SH-SY5Y (cell line): Measurements from ENCODE around the gene UBL7.

Source experiments
- GATA2 ChIP-seq: IDR thresholded peaks from 2 replicates; pipeline ENCODE4 v1.6.1; 2011; ENCODE audit warnings: mild to moderate bottlenecking, low read depth, low read length
- GATA3 ChIP-seq: IDR thresholded peaks from 2 replicates; pipeline ENCODE4 v1.6.1; 2011; ENCODE audit warnings: low read depth, mild to moderate bottlenecking, low read length, moderate library complexity

DNA sequence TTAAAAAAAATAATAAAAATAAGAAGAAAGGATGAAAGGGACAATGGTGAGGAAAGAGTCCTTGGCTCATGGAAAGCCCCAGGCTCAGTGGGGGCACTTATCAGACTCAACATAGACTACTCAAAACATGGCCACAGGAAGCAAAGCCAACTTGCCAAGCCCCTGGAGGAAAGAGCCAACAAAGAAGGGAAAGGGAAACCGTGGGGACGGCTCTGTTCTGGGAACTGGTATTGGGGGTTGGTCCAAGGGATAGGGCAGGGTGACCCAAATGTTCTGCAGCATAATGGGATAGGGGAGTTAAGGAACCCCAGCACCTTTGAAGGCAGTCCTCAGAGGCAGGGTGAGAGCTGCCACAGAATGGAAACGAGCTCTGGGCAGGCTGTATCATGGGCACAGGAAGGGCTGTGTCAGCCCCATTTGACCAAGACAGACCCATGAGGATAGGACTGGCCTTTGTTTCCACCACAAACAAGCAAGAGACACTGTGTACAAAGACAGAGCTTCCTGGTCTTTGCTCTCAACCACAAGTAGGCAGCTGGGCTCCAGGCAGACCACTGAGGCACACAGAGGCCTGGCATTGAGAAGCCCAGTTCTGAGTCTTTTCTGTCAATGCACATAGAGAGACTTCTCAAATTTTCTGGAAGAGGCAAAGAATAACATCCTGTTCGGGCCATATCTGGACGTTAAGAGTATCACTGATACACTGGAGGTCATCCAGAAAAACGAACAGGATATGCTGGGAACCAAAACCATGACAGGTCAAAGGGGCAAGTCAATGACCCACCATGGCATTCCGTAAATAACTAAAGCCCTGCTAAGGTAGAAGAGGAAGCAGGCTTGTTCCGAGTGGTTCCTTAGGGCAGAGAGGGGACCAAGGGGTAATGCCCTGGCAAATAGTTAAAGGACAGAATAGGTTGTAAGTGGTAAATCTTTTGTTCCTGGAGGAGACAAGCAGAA is 16.6 kb downstream of the UBL7 start:
- no peak for TF ChIP-seq GATA2
- TF ChIP-seq GATA3 = no peak
